NCI-H1048 (cell line): ENCODE data around the gene CBX7.

Experiments used
- DNase-seq: peaks from one replicate; lab custom pipeline; 2025; lab: John Stamatoyannopoulos, UW

The CBX7 gene

DNA sequence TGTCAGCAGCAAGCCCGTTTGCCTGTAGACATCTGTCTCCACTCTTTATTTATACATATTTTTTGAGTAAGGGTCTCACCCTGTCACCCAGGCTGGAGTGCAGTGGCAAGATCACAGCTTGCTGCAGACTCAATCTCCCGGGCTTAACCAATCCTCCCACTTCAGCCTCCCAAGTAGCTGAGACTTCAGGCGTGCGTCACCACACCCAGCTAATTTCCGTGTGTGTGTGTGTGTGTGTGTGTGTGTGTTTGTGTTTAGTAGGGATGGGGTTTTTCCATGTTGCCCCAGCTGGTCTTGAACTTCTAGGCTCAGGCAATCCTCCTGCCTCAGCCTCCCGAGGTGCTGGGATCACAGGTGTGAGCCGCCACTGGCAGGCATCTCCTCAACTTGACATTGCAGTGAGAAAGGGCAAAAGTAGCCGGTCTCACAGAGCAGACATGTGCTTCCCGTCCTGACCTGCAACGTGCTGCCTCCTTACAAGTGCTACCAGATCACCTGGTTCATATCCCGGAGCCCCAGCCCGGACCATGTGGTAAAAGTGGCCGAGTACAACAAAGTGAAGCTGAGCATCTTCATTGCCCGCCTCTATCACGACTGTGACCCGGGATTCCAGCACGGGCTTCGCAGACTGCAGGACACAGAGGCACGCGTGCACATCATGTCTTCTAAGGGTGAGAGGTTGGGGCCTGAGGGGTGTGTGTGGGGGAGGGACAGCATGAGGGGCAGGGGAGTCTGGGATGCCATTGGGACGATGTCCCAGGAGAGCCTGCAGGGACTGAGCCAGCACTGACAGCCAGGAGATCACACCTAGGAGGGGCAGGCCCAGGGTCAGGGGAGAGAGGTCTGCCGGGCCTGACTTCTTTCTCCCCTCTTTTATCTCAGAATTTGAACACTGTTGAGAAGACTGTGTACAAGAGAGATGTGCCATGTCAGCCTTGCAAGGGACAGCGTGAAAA lies 61.1 kb downstream of the CBX7 start:
- no peak for DNase-seq

DNA sequence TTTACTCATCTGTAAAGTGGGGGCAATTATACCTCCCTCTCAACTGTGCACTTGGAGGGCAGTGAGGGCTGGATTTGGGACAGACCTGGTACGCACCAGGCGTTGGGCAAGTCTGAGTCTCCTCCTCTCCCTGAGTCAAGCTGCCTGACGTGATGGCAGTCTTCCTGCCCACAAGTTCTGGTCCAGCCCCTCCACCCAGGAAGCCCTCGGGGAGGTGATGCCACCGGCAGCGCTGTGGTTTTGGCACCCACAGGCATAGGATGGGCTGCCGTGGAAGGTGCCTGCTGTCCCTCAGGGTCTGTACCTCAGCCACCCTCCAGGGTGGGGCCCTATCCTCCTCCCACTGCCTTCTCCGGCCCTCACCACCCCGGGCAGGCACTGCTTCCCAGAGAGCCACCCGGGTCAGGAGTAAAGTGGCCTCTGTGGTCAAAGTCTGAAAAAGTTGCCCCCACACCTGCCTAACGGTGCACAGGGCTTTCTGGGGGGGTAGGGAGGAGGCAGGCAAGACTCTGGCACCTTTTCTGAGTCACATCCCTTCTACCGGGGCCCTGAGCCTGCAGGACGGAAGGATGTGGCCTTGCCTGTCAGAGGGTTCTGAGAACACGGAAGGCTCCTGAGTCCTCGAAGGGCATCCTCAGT lies 61.9 kb downstream of the CBX7 start:
- no peak for DNase-seq

DNA sequence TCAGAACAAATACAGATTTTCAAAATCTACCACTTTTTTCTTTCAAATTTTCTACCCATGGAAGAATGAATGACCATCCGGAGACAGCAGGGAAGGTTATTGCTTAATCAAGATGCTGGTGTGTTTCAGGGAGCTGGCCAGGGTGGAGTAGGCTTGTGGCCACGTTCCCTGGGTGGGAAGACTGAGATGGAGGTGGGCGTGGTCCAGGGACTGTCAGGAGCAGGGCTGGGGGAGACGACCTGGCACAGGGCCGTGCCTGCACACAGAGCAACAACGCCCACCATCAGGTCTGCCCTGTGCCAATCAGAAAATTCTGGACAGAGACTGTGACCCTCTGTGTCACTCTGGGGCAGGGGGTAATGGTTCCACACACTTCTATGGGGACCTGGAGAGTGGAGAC lies 62.6 kb downstream of the CBX7 start:
- DNase-seq = no peak

DNA sequence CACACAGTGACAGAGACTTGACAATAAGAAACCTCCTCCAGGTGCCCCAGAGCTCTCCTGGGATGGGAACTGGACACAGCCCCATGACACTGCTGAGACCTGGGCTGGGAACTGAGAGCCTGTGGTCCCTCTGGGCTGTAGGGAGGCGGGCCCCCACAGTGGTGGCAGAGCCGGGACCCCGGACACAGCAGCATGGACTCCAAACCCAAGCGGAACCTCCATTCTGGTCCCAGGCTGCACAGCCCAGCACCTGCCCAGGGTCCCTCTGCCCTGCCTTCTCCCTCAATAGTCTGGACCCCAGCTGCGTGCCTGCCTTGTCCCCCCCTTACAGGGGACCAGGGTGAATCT lies 63.8 kb downstream of the CBX7 start:
- DNase-seq = no peak

DNA sequence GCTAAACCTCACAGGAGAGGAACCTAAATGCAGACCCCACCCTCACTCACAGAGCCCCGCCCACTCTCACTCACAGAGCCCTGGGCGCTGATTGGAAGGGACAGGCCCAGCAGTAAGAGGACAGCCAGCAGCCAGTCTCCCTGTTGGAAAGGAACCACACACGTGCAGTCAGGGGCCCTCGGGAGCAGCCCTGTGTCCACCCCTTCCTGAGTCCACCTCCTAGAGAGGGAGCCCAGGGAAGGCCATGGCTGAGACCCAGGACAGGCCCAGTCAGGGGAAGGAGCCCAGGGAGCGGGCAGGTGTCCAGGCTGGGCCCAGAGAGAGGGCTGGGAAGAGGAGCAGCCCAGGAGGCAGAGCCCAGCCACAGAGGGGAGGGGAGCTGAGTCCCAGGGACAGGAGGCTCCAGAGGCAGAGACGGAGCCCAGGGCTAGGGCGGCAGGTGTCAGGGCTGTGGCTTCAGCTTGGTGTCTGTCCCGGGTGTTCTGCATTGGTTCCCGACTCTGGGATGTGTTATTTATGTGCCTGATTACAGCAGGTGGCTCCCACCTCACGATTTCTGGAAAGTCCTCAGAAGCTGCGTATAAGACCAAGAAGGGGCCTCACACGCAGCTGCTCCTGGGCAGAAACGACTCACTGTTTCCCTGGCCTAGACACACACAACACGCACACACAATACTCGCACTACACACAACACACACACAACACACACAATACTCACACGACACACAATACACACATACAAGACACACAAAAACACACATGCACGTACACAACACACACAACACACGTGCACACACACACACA lies 64.4 kb downstream of the CBX7 start:
- DNase-seq = no peak

DNA sequence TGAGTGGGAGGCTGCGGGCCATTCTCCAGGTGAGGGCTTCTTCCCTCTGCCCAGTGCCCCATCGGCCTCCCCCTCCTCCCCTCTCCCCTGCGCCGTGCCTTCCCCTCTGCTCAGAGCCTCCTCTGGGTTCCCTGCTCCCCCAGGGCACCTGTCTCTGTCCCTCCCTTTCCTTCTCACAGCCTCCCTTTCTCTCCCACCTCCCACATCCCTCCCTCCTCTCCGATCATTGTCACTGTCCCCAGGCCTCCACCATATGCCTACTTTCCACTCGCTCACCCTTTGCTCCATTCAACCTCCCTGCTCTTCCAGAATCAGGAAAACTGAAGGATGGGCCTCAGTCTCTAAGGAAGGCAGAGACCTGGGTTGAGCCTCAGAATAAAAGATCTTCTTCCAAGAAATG lies 65.4 kb downstream of the CBX7 start:
- no peak for DNase-seq

DNA sequence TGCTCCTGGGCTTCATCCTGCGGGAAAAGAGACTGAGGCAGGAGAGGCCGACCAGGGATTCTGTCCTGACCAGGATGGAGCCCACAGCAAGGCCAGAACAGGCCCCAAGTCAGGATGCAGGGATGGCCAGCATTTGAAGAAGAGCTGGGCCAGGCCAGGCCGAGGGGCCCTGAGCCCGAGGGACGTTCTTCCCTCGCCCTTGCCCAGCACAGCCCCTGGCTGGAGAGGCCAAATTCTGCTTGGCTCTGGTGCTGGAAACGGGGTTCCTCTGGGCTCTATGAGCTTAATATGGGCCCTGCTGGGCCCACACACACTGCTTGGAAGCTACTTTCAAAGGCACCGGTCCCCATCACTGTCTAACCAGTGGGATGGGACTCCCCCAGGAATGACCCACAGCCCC lies 67.8 kb downstream of the CBX7 start:
- DNase-seq = no peak

DNA sequence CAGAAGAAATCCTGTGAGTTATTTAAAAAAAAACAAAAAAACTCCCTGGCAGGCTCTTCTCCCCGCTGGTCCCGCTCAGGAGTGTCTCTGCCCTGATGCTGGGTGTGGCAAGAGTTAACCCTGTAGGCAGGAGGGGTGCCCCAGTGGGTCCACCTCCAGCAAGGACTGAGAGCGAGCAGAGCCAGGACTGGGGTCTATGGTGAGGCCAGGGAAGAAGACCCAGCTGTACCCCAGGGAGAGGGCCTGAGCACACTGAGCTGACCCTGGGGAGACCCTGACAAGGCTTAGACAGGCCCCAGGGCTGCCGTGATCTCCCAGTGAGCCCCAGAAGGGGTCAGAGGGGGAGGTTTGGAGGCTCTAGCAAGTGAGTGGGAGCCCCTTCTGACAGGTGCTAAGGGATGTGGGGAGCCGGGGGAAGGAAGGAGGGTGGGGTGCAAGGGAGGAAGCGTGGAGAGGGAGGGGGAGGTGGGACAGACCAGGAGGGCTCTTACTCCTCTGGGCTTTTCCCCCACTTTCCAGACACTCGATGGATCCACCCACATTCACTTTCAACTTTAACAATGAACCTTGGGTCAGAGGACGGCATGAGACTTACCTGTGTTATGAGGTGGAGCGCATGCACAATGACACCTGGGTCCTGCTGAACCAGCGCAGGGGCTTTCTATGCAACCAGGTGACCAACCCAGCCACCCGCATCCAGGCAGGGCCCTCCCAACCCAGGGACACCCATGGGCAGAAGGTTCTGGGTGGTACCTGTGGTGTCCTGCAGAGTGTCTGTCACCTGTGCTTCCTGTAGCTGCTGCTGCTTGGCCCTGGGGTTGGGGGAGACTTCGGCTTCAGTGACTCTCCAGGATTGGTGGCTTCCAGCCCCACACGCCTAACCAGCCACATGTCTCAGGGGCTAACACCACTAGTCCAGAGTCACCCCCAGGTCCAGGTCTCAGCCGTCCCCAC lies 69.0 kb downstream of the CBX7 start:
- no peak for DNase-seq

DNA sequence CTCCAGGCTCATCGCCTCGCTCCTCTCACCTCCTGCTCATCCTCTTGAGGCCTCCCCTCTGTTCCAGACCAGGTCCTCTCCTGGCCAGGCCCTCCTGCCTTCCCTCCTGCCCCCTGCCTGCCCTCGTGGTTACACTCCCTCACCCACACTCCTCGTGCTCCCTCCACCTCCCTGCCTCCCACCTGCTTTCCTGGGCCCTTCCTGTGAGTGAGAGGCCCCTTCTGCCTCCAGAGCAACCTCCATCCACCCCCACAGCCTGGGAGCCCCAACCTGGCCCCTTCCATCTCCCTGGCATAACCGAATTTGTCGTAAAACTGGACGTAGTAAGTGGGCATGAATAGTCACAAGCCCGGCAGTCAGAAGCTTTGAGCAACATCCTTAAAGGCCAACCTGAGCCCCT lies 70.9 kb downstream of the CBX7 start:
- DNase-seq = no peak

DNA sequence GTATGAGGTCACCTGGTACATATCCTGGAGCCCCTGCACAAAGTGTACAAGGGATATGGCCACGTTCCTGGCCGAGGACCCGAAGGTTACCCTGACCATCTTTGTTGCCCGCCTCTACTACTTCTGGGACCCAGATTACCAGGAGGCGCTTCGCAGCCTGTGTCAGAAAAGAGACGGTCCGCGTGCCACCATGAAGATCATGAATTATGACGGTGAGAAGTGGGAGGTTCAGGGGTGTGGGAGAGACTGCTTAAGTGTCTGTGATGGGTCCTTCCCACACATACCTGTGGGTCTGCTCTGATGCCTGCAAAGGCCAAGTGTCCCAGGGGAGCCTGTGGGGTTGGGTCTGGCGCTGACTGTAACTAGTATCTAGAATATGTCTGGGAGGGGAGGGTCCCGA lies 71.5 kb downstream of the CBX7 start:
- no peak for DNase-seq
